Type B pancreatic cell (in vitro differentiated cells): ENCODE results near the gene RNU2-1. TPM values are rescaled to one million over a fixed set of nuclear protein-coding genes. Genes with fewer than 3 reads are reported as not detected.
A peak's percentile ranks its signal among the peaks of the same experiment; 100 is the strongest.
"Not testable (repeated sequence)": the region's sequence is repeated elsewhere in the genome, so short reads cannot be mapped to it uniquely, and the experiment has no call there.

Source experiments
- DNase-seq: peaks from one replicate; pipeline ENCODE4 v3.0.0; 2021; ENCODE audit warnings: mixed read lengths; ENCODE audit not compliant: unreplicated experiment; ENCODE audit errors: extremely low spot score
- H3K27ac Mint-ChIP-seq: 2 replicates; pipeline ENCODE4 v1.8.0; 2021; ENCODE audit warnings: mild to moderate bottlenecking, mixed read lengths
- H3K27me3 Mint-ChIP-seq: 2 replicates; pipeline ENCODE4 v1.8.0; 2021; ENCODE audit warnings: mixed read lengths
- H3K36me3 Mint-ChIP-seq: 2 replicates; pipeline ENCODE4 v1.8.0; 2021; ENCODE audit warnings: mixed read lengths
- H3K4me1 Mint-ChIP-seq: one replicate; pipeline ENCODE4 v1.8.0; 2021; ENCODE audit warnings: mixed read lengths; ENCODE audit not compliant: unreplicated experiment
- H3K4me3 Mint-ChIP-seq: 2 replicates; pipeline ENCODE4 v1.8.0; 2021; ENCODE audit warnings: mild to moderate bottlenecking, mixed read lengths
- H3K9me3 Mint-ChIP-seq: 2 replicates; pipeline ENCODE4 v1.8.0; 2021; ENCODE audit warnings: mixed read lengths
- long read RNA-seq: library from polyadenylated mRNA; unstranded; transcript quantifications from one replicate; pipeline ENCODE4 v2.0.0, GENCODE V29; 2020
- total RNA-seq: library from RNA; stranded (reverse); gene quantifications from 2 replicates; pipeline ENCODE4 v1.2.1, GENCODE V29; 2021; ENCODE audit warnings: low replicate concordance

The RNU2-1 gene
- 3,940 and 6,478 TPM in 2 replicates for total RNA-seq
- long read RNA-seq, result 0 reads

GRCh38 chr17:43233877-43234276 is at the start of gene RNU2-1:
RNU2-1 (minus strand) TSS chr17:43233977.
- not testable (repeated sequence) for H3K36me3 Mint-ChIP-seq, H3K4me3 Mint-ChIP-seq, H3K27ac Mint-ChIP-seq, DNase-seq, H3K4me1 Mint-ChIP-seq, H3K9me3 Mint-ChIP-seq, H3K27me3 Mint-ChIP-seq

- H3K9me3 Mint-ChIP-seq, H3K4me1 Mint-ChIP-seq, DNase-seq, H3K4me3 Mint-ChIP-seq, H3K27ac Mint-ChIP-seq, H3K27me3 Mint-ChIP-seq, H3K36me3 Mint-ChIP-seq: not testable (repeated sequence)
These were observed 39.1 kb upstream of the RNU2-1 start for GRCh38 chr17:43272914-43273313.

GRCh38 chr17:43272483-43272882 is 38.7 kb upstream of the RNU2-1 start:
- H3K4me1 Mint-ChIP-seq, H3K9me3 Mint-ChIP-seq, H3K27me3 Mint-ChIP-seq, H3K27ac Mint-ChIP-seq, H3K36me3 Mint-ChIP-seq, H3K4me3 Mint-ChIP-seq: not testable (repeated sequence)
- DNase-seq, result peak; percentile 3

- not testable (repeated sequence) for H3K27ac Mint-ChIP-seq, H3K4me3 Mint-ChIP-seq, H3K27me3 Mint-ChIP-seq, DNase-seq, H3K9me3 Mint-ChIP-seq, H3K4me1 Mint-ChIP-seq, H3K36me3 Mint-ChIP-seq
These were observed 37.1 kb upstream of the RNU2-1 start for GRCh38 chr17:43270552-43271504.

GRCh38 chr17:43246456-43246855 is 12.7 kb upstream of the RNU2-1 start:
- DNase-seq, H3K4me1 Mint-ChIP-seq, H3K27me3 Mint-ChIP-seq, H3K4me3 Mint-ChIP-seq, H3K36me3 Mint-ChIP-seq, H3K27ac Mint-ChIP-seq, H3K9me3 Mint-ChIP-seq: not testable (repeated sequence)

GRCh38 chr17:43240596-43241352 is 7.0 kb upstream of the RNU2-1 start:
- H3K36me3 Mint-ChIP-seq, H3K4me1 Mint-ChIP-seq, DNase-seq, H3K27me3 Mint-ChIP-seq, H3K27ac Mint-ChIP-seq, H3K4me3 Mint-ChIP-seq, H3K9me3 Mint-ChIP-seq: not testable (repeated sequence)

GRCh38 chr17:43239597-43239996 is 5.8 kb upstream of the RNU2-1 start:
- not testable (repeated sequence) for DNase-seq, H3K36me3 Mint-ChIP-seq, H3K4me3 Mint-ChIP-seq, H3K4me1 Mint-ChIP-seq, H3K27ac Mint-ChIP-seq, H3K9me3 Mint-ChIP-seq, H3K27me3 Mint-ChIP-seq

- not testable (repeated sequence) for H3K4me1 Mint-ChIP-seq, H3K27me3 Mint-ChIP-seq, DNase-seq, H3K27ac Mint-ChIP-seq, H3K36me3 Mint-ChIP-seq, H3K4me3 Mint-ChIP-seq, H3K9me3 Mint-ChIP-seq
These were observed 514 bp downstream of the RNU2-1 start for GRCh38 chr17:43233263-43233662.

- H3K9me3 Mint-ChIP-seq, H3K4me1 Mint-ChIP-seq, H3K27me3 Mint-ChIP-seq, H3K27ac Mint-ChIP-seq, H3K36me3 Mint-ChIP-seq: not testable (repeated sequence)
- peak; percentile 94 for DNase-seq
- H3K4me3 Mint-ChIP-seq, result peak overlapping the region; percentile 15
These were observed 1.6 kb downstream of the RNU2-1 start for GRCh38 chr17:43232021-43232699.

GRCh38 chr17:43231205-43232020 is 2.4 kb downstream of the RNU2-1 start:
- H3K27ac Mint-ChIP-seq, result not testable (repeated sequence)

GRCh38 chr17:43228020-43228782 is 5.6 kb downstream of the RNU2-1 start, which contains the start of gene CCDC200:
CCDC200 (minus strand) TSS chr17:43228623; CDS start chr17:43228554, 69 bp downstream.
- DNase-seq, H3K4me1 Mint-ChIP-seq, H3K9me3 Mint-ChIP-seq, H3K27ac Mint-ChIP-seq, H3K27me3 Mint-ChIP-seq, H3K36me3 Mint-ChIP-seq, H3K4me3 Mint-ChIP-seq: not testable (repeated sequence)

More at GRCh38 chr17:43231205-43232020, 2.4 kb downstream of the RNU2-1 start:
- peak; percentile 56 for DNase-seq
- not testable (repeated sequence) for H3K9me3 Mint-ChIP-seq, H3K4me3 Mint-ChIP-seq, H3K36me3 Mint-ChIP-seq, H3K27me3 Mint-ChIP-seq, H3K4me1 Mint-ChIP-seq
